ENCODE results near the gene ARID1B.

Gene ARID1B

DNA sequence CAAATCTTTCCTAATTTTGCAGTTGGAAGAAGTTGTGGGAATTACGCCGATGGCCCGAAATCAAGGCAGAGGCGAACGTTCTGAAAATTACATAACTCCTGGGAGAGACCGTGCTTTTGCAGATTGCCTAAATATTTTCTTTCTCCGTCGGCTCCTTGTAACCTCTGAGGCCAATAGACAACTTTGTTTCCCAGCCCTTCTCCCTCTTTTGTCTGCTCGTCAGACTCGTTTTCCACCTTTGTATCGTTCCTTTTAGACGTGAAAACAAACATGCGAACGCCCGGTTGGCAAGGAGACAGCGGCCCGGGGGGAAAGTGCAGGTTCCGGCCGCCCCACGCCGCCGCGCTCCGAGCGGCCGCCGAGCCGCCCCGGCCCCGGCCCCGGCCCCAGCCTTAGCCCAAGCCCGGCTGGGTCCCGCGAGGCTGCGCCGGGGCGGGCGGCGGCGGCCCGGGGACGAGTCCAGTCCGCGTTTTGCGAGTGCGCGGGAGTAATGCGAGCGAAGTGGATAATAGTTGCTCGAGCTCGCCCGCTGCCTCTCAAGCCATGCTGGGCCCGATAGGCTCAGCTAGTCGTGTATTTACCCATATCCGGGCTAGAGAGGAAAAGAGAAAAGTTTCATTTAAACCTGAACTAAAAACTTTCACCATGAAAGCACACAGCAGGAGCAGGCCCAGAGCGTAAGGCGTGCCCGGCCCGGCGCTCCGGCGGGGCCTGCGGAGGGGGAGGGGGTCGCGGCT lies at the start of gene ARID1B:
Gene ARID1B (plus strand): TSS at position 539 of the 737 bp plus-strand sequence. CDS start 303 bp downstream, outside the sequence.
- in situ Hi-C loops (cut with MboI; ENCODE audit: low sequenced_read_pairs), result no loop called here

DNA sequence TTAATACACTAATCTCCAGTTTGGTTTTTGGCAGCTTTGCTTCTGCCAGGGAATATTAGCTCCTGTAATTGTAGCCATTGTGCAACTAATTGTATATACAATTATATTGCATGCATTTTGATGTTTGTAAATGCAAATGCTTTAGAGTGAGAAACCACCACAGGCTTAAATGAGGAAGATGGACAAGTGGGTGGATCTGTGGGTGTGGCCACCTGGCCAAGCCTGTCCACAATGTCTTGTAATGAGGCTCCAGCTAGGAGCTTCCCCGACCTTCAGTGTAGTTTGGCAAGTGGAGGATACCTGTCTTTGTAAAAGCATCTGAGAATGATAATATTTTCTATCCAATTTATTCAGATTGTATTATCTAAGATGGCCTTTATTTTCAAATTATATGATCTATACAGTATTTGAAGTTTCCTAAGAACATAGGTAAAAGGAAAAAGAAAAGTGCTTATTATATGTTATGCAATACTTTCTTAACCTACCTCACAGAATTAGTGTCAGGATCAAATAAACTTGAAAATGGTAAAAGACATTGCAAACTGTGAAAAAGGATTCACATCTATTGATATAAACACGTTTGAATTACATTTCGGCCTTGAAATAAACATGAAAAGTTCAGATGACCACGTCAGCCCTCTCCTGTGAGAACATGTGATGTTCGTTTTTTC lies 49.3 kb upstream of the ARID1B start:
- in situ Hi-C loops (cut with MboI; ENCODE audit: low sequenced_read_pairs), result no loop called here

DNA sequence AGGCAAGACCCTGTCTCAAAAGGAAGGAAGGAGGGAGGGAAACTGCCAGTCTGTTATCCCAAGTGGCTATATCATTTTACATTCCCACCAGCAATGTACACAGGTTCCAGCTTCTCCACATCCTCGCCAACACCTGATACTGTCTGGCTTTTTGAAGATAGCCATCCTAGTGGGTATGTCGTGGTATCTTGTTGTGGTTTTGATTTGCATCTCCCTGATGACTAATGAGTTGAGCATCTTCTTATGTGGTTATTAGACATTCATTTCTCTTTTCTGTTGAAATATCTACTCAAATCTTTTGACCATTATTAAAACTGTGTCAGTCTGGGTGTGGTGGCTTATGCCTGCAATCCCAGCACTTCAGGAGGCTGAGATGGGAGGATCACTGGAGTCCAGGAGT lies 47.9 kb upstream of the ARID1B start:
- in situ Hi-C loops (cut with MboI; ENCODE audit: low sequenced_read_pairs), result no loop called here

DNA sequence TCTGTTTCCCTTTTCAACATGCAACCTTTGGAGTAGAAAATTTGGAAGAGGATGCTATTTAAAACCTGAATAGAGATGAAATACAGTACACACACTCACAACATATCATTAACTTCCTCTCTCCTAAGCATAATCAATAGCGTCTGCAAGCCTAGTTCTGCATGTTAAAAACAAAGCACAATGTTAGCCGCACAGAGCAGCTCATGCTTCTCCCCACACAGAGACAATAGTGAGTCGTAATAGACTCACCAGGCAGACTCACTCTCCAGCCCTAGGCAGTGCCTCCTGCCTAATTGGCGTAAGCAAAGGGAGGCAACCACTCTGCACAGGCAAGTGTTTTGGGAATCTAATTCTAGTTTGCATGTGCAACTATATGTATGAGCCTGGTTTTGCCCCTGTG lies 45.8 kb upstream of the ARID1B start:
- in situ Hi-C loops (cut with MboI; ENCODE audit: low sequenced_read_pairs), result no loop called here

DNA sequence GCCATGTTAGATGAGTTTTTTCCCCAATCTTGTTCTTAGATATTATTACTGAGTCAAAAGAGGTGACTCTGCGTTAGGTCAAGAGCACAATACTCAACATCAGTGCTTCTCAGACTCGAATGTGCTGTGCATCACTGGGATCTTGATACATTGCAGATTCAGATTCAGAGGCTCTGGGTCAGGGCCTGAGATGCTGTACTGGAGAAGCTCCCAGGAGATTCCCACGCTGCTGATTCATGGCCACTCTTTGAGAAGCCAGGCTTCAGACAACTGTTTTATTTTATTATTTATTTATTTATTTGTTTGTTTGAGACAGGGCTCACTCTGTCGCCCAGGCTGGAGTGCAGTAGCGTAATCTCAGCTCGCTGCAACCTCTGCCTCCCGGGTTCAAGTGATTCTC lies 41.4 kb upstream of the ARID1B start:
- in situ Hi-C loops (cut with MboI; ENCODE audit: low sequenced_read_pairs), result no loop called here

DNA sequence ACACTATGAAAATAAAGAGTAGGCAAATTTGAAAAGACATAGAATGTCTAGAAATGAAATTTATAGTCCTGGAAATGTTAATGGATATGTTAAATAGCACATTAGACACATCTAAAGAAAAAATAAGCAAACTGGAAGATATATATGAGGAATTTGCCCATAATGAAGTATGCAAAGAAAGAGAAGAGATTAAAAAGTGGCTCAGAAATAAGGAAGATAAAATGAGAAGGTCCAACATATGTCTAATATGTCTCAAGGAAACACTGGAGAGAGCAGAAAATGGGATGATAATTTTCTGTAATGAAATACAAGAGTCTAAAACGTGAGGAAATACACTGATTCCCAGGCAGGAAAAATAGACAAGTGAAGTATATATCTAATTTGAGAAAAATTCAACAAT lies 36.6 kb upstream of the ARID1B start:
- in situ Hi-C loops (cut with MboI; ENCODE audit: low sequenced_read_pairs), result no loop called here

DNA sequence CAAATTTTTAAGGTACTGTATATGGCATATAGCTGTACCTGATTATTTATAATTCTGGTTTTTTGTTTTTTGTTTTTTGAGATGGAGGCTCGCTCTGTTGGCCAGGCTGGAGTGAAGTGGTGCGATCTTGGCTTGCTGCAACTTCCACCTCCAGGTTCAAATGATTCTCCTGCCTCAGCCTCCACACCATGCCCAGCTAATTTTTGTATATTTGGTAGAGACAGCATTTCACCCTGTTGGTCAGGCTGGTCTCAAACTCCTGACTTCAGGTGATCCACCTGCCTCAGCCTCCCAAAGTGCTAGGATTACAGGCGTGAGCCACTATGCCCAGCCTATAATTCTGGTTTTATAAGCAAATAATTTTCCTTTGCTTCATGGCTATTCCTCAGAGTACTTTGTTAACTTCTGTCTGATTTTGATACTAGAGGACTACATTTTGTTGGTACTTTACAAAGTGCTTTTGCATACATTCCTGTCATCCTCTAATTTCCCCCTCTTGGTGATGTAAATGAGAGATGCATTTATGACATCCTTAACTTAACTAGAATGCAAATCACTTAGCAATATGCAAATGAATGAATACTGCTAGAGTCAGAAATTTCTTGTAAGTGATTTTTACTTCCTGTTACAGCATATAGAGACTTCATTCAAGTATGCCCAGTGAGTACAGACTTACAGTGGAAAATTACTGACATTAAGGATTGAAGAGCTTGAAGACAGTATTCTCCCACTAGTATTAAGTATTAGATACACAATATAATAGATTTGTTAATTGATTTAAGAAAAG lies 35.7 kb upstream of the ARID1B start:
- in situ Hi-C loops (cut with MboI; ENCODE audit: low sequenced_read_pairs), result no loop called here

DNA sequence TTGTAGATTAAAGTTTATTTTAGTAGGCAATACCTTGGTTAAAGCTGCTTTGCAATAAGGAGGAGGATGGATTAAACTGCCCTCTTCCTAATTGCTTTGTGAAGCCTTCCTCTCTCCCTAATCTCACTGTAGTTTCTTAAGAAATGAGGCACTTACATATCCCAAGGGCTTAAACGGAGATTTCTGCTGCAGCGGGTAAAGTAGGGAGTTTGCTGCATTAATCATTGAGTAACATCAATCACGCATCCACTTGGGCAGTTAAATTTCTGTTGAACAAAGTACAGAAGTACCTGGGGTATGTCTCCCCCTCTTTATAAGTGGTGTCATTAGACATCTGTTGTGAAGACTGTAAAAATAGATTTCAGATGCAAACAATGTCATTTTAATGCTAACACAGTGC lies 29.5 kb upstream of the ARID1B start:
- in situ Hi-C loops (cut with MboI; ENCODE audit: low sequenced_read_pairs), result no loop called here

DNA sequence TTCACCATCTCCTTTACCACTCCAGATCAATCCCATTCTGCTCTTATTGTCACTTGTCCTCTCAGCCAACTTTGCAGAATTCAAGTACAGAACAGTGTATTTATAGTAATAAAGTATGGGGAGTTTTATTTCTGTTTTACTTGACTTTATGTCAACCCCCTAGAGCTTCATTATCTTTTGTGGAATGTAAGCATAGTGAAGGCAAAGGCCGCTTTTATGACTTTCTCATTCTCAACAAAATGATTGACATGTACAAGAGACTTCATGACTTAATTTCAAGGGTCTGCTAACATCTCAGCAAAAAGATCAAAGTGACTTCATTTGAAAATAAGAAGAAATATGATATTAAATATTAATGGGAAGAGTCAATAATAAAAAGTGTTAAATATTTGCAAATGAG lies 28.7 kb upstream of the ARID1B start:
- in situ Hi-C loops (cut with MboI; ENCODE audit: low sequenced_read_pairs), result no loop called here

- in situ Hi-C loops (cut with MboI; ENCODE audit: low sequenced_read_pairs), result no loop called here
Measured at GRCh38 chr6:156752666-156753301, 24.4 kb upstream of the ARID1B start.

- in situ Hi-C loops (cut with MboI; ENCODE audit: low sequenced_read_pairs), result no loop called here
Measured at GRCh38 chr6:156756630-156757610, 20.3 kb upstream of the ARID1B start.

DNA sequence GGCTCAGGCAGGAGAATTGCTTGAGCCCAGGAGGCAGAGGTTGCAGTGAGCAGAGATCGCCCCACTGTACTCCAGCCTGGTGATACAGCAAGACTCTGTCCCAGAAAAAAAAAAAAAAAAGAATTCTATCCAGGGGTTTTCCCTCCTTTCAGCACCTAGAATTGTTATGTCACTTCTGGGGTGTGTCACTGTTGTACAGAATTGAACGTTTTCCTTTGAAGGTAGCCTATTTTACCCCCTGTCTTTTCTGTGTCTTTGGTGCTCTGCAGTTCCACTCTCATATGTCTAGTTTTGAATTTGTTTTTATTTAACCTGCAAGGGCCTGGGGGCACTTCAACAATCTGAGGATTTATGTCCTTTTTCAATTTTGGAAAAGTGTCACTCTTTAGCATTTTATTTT lies 19.3 kb upstream of the ARID1B start:
- in situ Hi-C loops (cut with MboI; ENCODE audit: low sequenced_read_pairs), result no loop called here

GRCh38 chr6:156760377-156760776 lies 16.8 kb upstream of the ARID1B start:
- in situ Hi-C loops (cut with MboI; ENCODE audit: low sequenced_read_pairs), result no loop called here

GRCh38 chr6:156762547-156762946 lies 14.6 kb upstream of the ARID1B start:
- in situ Hi-C loops (cut with MboI; ENCODE audit: low sequenced_read_pairs), result no loop called here

- in situ Hi-C loops (cut with MboI; ENCODE audit: low sequenced_read_pairs), result no loop called here
Measured at GRCh38 chr6:156765117-156765516, 12.1 kb upstream of the ARID1B start.

- in situ Hi-C loops (cut with MboI; ENCODE audit: low sequenced_read_pairs), result no loop called here
Measured at GRCh38 chr6:156767603-156768467, 9.3 kb upstream of the ARID1B start.

DNA sequence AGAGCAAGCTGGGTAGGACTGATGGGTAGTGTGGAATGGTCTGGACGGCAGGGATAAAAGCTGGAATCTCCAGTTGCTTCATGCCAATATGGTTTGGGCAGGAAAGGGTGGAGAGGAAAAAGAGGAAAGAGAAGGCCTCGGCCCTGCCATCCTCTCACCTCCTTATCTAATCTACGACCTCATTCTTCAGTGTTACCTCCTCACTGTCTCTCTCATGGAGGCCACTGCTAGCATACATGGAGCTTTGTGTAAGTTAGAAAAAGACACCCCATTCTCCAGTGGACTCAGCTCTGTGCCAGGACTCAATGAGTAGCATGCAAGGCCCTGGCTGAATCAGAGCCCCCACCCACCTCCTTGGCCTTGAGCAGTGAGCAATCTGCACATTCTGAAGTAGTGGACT lies 6.1 kb upstream of the ARID1B start:
- in situ Hi-C loops (cut with MboI; ENCODE audit: low sequenced_read_pairs), result no loop called here

DNA sequence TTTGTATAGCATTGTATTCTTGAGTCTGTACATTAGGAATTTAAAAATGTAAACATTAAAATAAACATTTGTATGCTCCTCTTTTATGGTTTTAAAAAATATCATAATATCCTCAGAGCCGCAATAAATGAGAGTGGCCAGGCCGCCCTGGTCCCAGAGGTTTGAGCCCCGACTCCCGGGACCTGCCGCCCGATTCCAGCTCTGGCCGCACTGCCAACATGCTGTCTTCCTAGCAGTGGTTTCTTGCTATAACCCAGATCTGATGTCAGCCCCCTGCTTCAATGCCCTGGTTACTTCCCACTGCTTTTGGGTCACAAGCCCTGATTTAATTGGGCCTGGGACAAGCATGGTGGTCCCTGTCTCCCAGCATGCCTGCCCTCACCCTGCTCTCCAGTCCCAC lies 5.4 kb upstream of the ARID1B start:
- in situ Hi-C loops (cut with MboI; ENCODE audit: low sequenced_read_pairs), result no loop called here

GRCh38 chr6:156773476-156773875 lies 3.7 kb upstream of the ARID1B start:
- in situ Hi-C loops (cut with MboI; ENCODE audit: low sequenced_read_pairs), result no loop called here
